HepG2 (cell line): Measurements from ENCODE around the gene EPO. TPM values are rescaled to one million over a fixed set of nuclear protein-coding genes. Genes with fewer than 3 reads are reported as not detected.

ENCODE experiments used
- ARHGAP35 ChIP-seq: sonication (generic); formaldehyde crosslinking; IDR thresholded peaks from 2 replicates; pipeline ENCODE4 v1.9.0; 2022; ENCODE audit warnings: mild to moderate bottlenecking, inconsistent platforms, moderate library complexity, missing genetic modification reagents, borderline replicate concordance
- ATM ChIP-seq: fragments of 450-650 bp; IDR thresholded peaks from 2 replicates; pipeline ENCODE4 v1.7.1; 2017; ENCODE audit warnings: mild to moderate bottlenecking, borderline replicate concordance
- CBX2 ChIP-seq, 2 experiments: fragments of 200-600 bp in 1 of 2; sonication (generic); formaldehyde crosslinking in 1 of 2; IDR thresholded peaks; 2 replicates each; pipeline versions ENCODE4 v1.7.0 to v1.8.1; 2018 to 2022; ENCODE audit warnings: low read depth in 2 of 2, low read length in 1 of 2, mild to moderate bottlenecking in 1 of 2, missing genetic modification reagents in 1 of 2
- CBX5 ChIP-seq: sonication (generic); formaldehyde crosslinking; IDR thresholded peaks from 2 replicates; pipeline ENCODE4 v1.4.0; 2020; ENCODE audit warnings: missing genetic modification reagents, borderline replicate concordance
- CHCHD3 ChIP-seq: sonication (generic); formaldehyde crosslinking; IDR thresholded peaks from 2 replicates; pipeline ENCODE4 v1.8.0; 2022; ENCODE audit warnings: mild to moderate bottlenecking, missing genetic modification reagents, moderate library complexity
- DMAP1 ChIP-seq: IDR thresholded peaks from 2 replicates; pipeline ENCODE4 v1.6.1; 2016
- FOSL2 ChIP-seq: sonication (generic); formaldehyde crosslinking; IDR thresholded peaks from 2 replicates; pipeline ENCODE4 v1.4.0; 2020; ENCODE audit warnings: missing genetic modification reagents
- FOXA1 ChIP-seq, 2 experiments: fragments of 450-650 bp in 1 of 2; sonication (generic) in 1 of 2; formaldehyde crosslinking in 1 of 2; IDR thresholded peaks; 2 replicates each; pipeline versions ENCODE4 v1.4.0 to v1.6.1; 2016 to 2020; ENCODE audit warnings: missing genetic modification reagents in 1 of 2
- HDAC6 ChIP-seq: fragments of 200-600 bp; sonication (generic); IDR thresholded peaks from 2 replicates; pipeline ENCODE4 v1.7.0; 2017; ENCODE audit warnings: mild to moderate bottlenecking, antibody characterized with exemption, low read length, low read depth
- HMG20A ChIP-seq: IDR thresholded peaks from 2 replicates; pipeline ENCODE4 v1.6.1; 2016; ENCODE audit warnings: borderline replicate concordance
- HOXA9 ChIP-seq: sonication (generic); formaldehyde crosslinking; IDR thresholded peaks from 2 replicates; pipeline ENCODE4 v1.8.1; 2022; ENCODE audit warnings: missing genetic modification reagents, mild to moderate bottlenecking, moderate library complexity, borderline replicate concordance
- JUN ChIP-seq: sonication (generic); formaldehyde crosslinking; IDR thresholded peaks from 2 replicates; pipeline ENCODE4 v1.4.0; 2020; ENCODE audit warnings: mild to moderate bottlenecking, missing genetic modification reagents
- RELA ChIP-seq: sonication (generic); formaldehyde crosslinking; IDR thresholded peaks from 2 replicates; pipeline ENCODE4 v1.4.0; 2020; ENCODE audit warnings: missing genetic modification reagents
- RFXAP ChIP-seq: sonication (generic); formaldehyde crosslinking; IDR thresholded peaks from 2 replicates; pipeline ENCODE4 v1.4.0; 2020; ENCODE audit warnings: missing genetic modification reagents, borderline replicate concordance
- SP4 ChIP-seq: sonication (generic); formaldehyde crosslinking; IDR thresholded peaks from 2 replicates; pipeline ENCODE4 v1.8.1; 2023; ENCODE audit warnings: mild to moderate bottlenecking, missing genetic modification reagents
- STAG1 ChIP-seq: sonication (generic); formaldehyde crosslinking; IDR thresholded peaks from 2 replicates; pipeline ENCODE4 v1.4.0; 2020; ENCODE audit warnings: missing genetic modification reagents
- ZKSCAN8 ChIP-seq: IDR thresholded peaks from 2 replicates; pipeline ENCODE4 v1.6.1; 2016; ENCODE audit warnings: borderline replicate concordance, missing genetic modification reagents, missing compliant biosample characterization
- ZNF383 ChIP-seq: sonication (generic); formaldehyde crosslinking; IDR thresholded peaks from 2 replicates; pipeline ENCODE4 v1.4.0; 2020; ENCODE audit warnings: missing genetic modification reagents, mild to moderate bottlenecking, borderline replicate concordance
- ZNF567 ChIP-seq: sonication (generic); formaldehyde crosslinking; IDR thresholded peaks from 2 replicates; pipeline ENCODE4 v1.8.1; 2023; ENCODE audit warnings: mild to moderate bottlenecking, missing genetic modification reagents, borderline replicate concordance
- ZNF749 ChIP-seq: sonication (generic); formaldehyde crosslinking; IDR thresholded peaks from 2 replicates; pipeline ENCODE4 v1.8.0; 2022; ENCODE audit warnings: mild to moderate bottlenecking, missing genetic modification reagents, moderate library complexity, borderline replicate concordance
- ZNF768 ChIP-seq: sonication (generic); formaldehyde crosslinking; IDR thresholded peaks from 2 replicates; pipeline ENCODE4 v1.4.0; 2020; ENCODE audit warnings: missing genetic modification reagents
- polyA plus RNA-seq, 8 experiments: library from polyadenylated mRNA; depleted of rRNA in 3 of 8; stranded (reverse) in 7 of 8; unstranded in 1 of 8; fragments of >200 nt; fragmentation: Illumina TruSeq in 4 of 8; extraction: Trizol in 4 of 8; gene quantifications; 2 replicates each; pipeline versions ENCODE4 v1.2.1 to v1.2.3, GENCODE V29; 2011 to 2016; ENCODE audit warnings: low read depth in 4 of 8, missing spikeins in 1 of 8, mixed read lengths in 1 of 8; ENCODE audit not compliant: insufficient read depth in 1 of 8
- total RNA-seq, 5 experiments: library from RNA; depleted of rRNA; stranded (reverse); fragments of >200 nt; fragmentation: Illumina TruSeq; extraction: Trizol; gene quantifications; 2 replicates each; pipeline ENCODE4 v1.2.3, GENCODE V29; 2016; ENCODE audit warnings: low read depth in 1 of 5
- TF ChIP-seq, protein P1 (sequence below): sonication (generic); formaldehyde crosslinking; conservative IDR thresholded peaks from 2 replicates; pipeline ENCODE4 v1.4.0; 2020; ENCODE audit warnings: missing genetic modification reagents
- TF ChIP-seq, protein P2 (sequence below): sonication (generic); formaldehyde crosslinking; IDR thresholded peaks from 2 replicates; pipeline ENCODE4 v1.5.0; 2020; ENCODE audit warnings: mild to moderate bottlenecking, missing genetic modification reagents, moderate library complexity
- TF ChIP-seq, protein P3 (sequence below): sonication (generic); formaldehyde crosslinking; IDR thresholded peaks from 2 replicates; pipeline ENCODE4 v1.5.1; 2020; ENCODE audit warnings: missing genetic modification reagents, mild to moderate bottlenecking, borderline replicate concordance

Gene EPO
- total and polyA plus RNA-seq, 2 of the 13 experiments (the other 11 are each of a cell fraction or from before 2014, with no cell fraction given): 10.3 to 25.7 TPM

DNA sequence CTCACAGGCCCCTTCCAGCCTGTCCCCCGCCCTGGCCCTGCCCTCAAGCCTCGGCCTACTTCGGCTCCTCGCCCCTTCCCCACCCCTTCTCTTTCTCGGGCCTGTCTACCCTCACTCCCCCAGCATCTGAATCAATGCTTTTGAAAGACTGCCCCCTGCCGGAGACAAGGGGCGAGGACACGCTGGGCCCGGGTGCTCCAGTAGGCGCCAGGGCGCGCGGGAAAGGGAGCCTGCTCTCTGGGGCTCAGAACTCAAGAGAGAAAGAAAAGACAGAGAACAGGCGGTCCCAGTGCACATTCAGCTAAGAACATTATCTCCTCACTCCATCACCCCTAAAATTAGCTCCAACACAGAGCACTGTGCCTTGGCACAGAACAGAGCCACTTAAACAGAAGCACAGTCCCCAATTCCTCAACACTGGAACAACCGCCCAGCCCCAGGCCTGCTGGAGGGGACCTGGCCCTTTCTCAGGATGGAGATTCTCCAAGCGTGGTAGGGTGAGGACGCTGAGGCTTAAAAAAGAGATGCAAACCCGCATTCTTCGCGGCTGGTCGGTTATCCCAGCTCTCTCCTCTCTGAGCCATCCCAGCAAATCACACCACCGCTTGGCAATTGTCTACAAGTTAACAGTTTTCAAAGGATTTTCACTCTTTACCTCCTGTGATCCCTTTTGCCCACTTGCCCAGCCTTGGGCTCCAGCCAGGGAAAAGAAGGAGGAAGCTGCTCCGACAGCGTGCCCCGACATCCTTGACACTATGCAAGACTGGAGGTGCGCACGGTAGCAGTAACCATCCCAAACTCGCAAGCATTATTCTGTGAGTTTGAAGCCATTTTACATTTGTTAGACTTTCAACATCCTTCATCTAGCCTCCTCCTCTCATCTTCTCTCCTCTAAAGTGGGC, 28.3 kb upstream of the EPO start (continued):
- TF ChIP-seq CBX2 (IDR thresholded peaks at IDR 0.05; ENCODE audit: low read depth, low read length) (no peak), CBX2 (CRISPR knock-in tag; IDR thresholded peaks at IDR 0.05; ENCODE audit: low read depth) (no peak), STAG1 (CRISPR knock-in tag) (peak; percentile 82), ZNF567 (CRISPR knock-in tag) (no peak), ZNF383 (CRISPR knock-in tag) (no peak), JUN (CRISPR knock-in tag) (no peak), DMAP1 (no peak), ZKSCAN8 (no peak), ATM (no peak), FOSL2 (no peak), ARHGAP35 (CRISPR knock-in tag) (no peak), CBX5 (CRISPR knock-in tag) (peak; percentile 11; the same call in 1 of the 2 replicates), HOXA9 (CRISPR knock-in tag) (no peak), ZNF749 (CRISPR knock-in tag) (0 out of 2 replicates have a peak, but pooled peaks have one; percentile 23), ZNF768 (CRISPR knock-in tag) (no peak), FOXA1 (IDR thresholded peaks at IDR 0.05) (no peak), FOXA1 (CRISPR knock-in tag; IDR thresholded peaks at IDR 0.05) (no peak), HDAC6 (no peak), SP4 (CRISPR knock-in tag) (no peak), CHCHD3 (CRISPR knock-in tag) (no peak), RELA (CRISPR knock-in tag) (no peak), HMG20A (CRISPR knock-in tag) (no peak), RFXAP (CRISPR knock-in tag) (no peak)
- TF ChIP-seq, protein P1, sequence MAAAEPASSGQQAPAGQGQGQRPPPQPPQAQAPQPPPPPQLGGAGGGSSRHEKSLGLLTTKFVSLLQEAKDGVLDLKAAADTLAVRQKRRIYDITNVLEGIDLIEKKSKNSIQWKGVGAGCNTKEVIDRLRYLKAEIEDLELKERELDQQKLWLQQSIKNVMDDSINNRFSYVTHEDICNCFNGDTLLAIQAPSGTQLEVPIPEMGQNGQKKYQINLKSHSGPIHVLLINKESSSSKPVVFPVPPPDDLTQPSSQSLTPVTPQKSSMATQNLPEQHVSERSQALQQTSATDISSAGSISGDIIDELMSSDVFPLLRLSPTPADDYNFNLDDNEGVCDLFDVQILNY (CRISPR knock-in tag): no peak
- TF ChIP-seq, protein P2, sequence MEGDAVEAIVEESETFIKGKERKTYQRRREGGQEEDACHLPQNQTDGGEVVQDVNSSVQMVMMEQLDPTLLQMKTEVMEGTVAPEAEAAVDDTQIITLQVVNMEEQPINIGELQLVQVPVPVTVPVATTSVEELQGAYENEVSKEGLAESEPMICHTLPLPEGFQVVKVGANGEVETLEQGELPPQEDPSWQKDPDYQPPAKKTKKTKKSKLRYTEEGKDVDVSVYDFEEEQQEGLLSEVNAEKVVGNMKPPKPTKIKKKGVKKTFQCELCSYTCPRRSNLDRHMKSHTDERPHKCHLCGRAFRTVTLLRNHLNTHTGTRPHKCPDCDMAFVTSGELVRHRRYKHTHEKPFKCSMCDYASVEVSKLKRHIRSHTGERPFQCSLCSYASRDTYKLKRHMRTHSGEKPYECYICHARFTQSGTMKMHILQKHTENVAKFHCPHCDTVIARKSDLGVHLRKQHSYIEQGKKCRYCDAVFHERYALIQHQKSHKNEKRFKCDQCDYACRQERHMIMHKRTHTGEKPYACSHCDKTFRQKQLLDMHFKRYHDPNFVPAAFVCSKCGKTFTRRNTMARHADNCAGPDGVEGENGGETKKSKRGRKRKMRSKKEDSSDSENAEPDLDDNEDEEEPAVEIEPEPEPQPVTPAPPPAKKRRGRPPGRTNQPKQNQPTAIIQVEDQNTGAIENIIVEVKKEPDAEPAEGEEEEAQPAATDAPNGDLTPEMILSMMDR (CRISPR knock-in tag): peak; percentile 95
- TF ChIP-seq, protein P3, sequence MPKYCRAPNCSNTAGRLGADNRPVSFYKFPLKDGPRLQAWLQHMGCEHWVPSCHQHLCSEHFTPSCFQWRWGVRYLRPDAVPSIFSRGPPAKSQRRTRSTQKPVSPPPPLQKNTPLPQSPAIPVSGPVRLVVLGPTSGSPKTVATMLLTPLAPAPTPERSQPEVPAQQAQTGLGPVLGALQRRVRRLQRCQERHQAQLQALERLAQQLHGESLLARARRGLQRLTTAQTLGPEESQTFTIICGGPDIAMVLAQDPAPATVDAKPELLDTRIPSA (CRISPR knock-in tag): no peak
